ENCODE data around the gene FASTKD3.

Gene FASTKD3

DNA sequence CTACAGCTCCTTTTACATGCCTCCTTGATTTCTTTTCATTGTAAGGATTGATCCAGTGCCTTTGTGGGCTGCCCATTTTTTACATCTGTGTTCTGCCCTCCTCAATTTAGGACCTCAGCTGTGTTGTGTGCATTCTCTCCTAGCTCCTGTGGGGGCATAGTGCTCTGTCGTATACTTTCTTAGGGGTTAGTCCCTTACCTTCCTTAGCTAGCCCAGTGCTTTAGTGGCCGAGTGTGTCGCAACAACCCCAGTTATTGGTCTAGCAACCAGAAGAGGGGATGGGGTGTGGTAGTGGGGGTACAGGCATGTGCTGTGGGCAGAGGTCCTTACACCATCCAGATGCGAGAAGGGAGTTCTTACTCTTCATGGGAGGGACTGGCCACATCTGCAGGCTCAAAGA lies 12.3 kb upstream of the FASTKD3 start:
- no peak for DNase-seq

DNA sequence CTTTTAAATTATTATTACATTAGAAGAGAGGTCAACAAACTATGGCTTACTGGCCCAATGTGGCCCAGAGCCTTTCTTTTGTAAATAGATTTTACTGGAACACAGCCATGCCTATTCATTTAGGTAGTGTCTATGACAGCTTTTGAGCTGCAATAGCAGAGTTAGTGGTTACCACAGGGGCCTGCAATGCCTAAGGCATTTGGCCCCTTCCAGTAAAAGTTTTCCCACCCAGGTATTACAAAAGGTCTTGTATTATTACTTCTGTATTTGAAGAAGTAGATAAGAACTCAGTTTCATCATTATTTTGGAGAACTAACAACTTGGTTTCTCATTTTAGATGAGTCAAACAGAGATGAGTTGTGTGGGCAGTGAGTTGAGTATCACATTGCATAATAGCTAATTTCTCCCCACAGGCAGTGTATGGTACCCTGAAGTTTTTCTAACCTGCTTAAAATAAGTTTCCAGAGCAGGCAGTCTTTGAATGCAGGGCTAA lies 9.6 kb upstream of the FASTKD3 start:
- no peak for DNase-seq

- DNase-seq = no peak
These were observed 9.0 kb upstream of the FASTKD3 start for GRCh38 chr5:7877851-7878250.

DNA sequence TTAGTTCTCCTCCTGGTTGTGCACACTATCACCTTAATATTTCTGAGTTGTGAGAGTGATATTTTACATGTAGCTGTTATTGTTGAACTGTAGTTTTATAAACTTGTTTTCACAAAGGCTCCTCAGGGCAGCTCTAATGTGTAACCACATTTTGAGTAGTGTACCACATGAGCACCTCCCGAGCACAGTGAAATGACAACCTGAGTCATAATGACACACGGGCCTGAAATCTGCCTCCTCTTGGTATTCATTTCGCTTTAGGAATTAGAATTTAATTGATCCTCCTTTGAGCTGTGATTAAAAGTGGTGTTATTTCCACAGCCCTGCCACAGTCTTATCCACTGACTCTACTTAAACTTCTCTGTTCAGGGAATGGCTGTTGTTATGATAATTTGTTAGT lies 8.0 kb upstream of the FASTKD3 start:
- DNase-seq = no peak

DNA sequence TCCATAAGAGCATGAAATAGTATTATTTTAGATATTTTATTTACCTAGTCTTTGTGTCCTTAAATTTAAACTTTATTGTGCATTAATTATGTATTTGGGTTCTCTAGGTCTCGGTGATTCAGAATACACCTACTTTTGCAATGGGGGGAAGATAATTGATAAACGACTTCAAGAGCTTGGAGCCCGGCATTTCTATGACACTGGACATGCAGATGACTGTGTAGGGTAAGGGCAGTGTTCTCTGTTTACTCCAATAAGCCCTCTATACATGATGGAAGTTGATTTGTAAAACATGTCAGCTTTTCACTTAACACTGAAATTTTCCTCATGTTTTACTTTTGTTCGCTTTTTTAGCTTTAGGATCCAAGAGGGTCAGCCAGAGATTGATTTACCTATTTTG lies 6.3 kb upstream of the FASTKD3 start:
- no peak for DNase-seq

DNA sequence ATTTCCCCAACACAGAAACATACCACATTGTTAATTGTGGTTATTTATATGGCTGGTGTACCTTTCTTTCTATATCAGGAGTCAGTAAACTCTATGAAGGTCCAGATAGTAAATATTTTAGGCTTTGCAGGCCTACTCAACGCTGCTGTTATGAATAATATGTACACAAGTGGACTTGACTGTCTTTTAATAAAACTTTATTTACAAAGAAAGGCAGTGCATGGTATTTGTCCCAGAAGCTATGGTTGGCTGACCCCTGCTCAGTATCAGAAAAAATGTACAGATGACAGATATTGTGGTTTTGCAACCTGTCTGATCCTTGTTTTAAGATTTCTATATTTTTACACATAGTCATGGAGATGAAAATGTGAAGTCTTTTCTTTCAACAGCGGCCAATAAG lies 5.8 kb upstream of the FASTKD3 start:
- no peak for DNase-seq

- no peak for DNase-seq
These were observed 4.4 kb upstream of the FASTKD3 start for GRCh38 chr5:7873216-7873615.

DNA sequence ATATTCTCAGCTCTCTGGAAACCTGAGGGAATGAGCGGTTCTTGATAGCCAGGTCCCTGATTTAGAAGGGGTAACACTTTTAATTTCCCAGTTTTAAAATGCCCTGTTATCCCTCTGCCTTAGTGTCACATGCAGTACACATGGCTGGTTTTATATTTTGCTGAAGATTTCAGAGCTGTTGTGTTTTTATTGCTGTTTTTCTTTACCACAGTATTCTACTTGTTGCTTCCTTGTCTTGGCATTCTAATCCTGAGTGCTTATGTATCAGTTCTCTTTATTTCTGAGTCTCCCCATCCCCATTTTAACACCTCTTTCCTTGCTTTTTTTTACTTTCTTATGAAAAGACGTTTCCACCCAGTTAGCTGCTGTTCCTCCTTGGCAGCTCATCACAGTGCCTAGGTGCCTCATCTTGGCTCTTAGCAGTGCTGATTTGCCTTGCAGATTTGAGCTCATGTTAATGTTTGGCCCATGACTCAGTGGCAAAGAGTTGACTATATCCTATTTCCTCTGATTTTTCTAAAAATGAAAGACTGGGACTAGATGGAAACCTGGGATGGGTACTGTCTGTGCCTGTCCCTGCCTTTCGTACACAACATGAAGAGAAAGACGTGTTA lies 3.8 kb upstream of the FASTKD3 start:
- DNase-seq = no peak

DNA sequence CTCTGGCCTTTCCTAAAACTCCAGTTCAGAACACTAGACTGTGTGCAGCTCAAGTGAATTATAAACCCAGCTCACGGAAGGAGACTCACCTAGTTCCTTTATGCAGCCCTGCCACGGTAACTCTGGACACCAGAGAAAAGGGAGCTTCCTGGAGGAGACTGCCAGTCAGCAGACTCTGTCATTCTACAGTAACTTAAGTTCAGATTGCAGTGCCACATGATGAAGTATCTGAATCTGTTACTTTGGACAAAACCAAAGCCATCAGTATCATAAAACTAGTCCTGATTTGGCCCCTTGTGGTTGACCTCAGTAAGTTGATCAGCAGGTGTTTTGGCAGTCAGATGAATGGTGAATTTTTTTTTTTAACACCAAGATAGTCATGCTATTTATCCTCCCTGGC lies 2.8 kb upstream of the FASTKD3 start:
- DNase-seq = no peak

DNA sequence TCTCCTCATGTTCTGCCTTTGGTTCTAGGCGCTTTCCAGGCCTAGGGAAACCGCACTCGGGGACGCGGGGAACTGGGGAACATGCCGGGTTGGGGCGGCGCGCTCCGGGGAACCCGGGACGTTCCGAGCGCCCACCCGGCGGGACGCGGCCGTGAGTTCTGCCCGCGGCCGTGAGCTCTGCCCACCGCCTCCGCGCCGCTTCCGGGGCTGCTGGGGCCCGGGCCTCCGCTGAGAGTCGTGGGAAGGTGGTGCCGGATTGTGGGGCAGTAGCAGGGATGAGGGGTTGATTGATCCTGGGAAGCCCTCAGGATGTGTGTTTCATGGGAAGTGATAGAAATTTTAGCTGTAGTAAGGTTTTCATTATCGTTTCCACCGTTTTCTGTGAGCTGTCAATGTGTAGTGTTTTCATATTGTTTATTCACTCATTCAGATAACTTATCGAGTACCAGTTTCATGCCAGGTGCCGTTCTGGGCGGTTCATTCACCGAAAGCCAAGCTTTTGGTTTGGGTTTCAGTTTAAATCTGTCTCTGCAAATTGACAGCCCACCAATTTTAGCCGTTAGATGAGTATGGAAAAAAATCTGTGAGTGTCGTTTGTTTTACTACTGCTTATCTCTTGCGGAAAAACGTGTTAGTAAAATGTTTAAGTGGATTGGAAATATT lies 774 bp upstream of the FASTKD3 start:
- DNase-seq = no peak

DNA sequence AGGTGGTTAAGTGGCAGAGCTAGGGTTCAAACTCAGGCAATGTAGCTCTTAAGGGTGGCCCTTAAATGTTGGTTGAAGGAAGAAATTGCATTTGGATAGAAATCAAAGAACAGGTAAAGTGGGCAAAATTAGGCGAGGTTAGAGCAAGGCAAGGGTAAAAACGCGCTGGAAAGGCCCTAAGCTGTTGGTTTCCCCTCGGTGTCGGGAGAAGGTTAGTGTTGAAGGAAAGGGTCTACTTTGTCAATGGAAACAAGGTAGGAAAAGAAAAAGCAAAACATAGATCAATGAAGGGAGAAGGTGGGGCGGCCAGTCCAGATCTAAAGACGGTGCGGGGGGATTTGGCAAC lies 431 bp downstream of the FASTKD3 start:
- DNase-seq = no peak

- no peak for DNase-seq
These were observed 1.6 kb downstream of the FASTKD3 start for GRCh38 chr5:7867260-7867659.

GRCh38 chr5:7866196-7866595 lies 2.6 kb downstream of the FASTKD3 start:
- no peak for DNase-seq

DNA sequence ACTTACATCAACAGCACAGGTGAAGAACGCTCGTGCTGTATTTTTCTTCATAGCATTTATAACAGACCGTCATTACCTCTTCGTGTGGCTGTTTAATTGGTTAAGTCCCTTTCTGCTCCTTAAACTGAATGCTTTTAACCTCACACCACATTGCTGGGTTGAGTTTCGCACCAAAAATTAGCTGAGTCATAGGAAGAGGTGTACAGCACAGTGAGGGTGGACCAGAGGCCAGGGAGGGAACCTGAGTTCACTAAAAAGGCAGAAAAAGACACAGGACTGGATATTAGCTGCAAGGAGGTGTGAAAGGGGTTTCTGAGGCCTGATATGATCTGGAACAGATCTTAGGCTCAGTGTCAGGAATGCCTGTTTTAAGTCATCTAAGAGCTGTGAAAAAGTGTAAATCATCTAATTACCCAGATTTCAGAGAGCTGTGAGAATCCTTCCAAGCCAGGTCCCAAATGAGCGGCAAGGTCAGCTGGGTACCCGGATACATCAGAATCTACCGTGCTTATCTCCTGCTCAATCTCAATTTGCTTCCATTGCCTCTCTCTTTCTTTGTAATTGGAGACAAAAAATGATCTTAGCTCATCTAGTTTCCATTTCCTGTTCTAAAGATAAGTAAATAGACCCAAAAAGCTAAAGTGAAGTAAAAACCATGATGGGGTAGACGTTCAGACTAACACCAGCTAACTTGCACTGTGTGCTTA lies 10.8 kb downstream of the FASTKD3 start:
- no peak for DNase-seq

DNA sequence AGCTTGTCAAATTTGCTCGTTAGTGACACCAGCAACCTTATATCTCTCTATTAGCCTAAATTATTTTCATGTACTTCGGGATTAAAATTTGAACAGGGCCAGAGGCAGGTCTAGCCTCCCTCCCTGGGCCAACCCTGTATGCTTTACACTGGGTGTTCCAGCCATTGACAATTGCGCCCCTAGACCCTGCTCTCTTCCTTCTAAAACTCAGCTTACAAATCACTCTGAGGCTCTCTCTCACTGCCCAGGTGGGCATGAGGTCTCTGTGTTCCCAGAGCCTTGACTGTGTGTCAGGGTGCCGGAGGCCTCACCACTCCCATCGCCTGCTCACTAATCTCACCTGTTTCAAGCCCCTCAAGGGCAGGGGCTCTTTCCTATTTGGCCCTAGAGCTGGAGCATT lies 11.5 kb downstream of the FASTKD3 start:
- DNase-seq = no peak

DNA sequence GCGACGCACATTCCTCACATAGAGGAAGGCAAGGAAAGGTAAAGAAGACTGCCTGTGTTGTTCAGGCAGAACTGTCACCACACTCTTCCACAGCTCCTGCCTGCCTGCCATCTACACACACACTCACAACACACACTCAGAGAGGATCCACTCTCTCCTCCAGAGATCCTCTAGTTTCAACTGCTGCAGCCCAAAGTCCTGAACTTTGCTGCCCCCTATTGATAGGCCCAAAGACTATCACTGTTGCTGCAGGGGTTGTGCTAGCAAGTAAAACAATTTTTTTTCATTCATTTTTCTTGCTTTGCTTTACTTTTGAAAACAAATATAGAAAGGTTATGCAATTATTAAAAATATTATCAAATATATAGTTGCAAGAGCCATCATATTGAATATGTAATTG lies 12.0 kb downstream of the FASTKD3 start:
- DNase-seq = peak; percentile 17

DNA sequence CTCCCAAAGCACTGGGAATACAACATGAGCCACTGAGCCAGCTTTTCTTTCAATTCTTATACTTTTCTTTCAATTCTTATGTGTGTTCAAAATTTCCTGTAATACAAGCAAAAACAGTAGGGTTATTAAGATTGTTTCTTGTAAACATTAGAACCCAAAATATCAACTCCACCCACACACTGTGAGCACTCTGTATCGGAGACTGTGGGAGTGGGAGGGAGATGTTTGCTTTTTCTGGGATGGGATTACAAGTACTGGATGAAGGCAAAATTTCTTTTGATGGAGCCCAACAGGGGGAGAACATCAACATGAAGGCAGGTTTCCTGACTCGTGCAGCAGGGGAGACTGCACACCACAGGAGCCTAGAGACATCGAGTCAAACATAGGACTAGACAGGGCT lies 13.2 kb downstream of the FASTKD3 start:
- no peak for DNase-seq

- no peak for DNase-seq
These were observed 15.8 kb downstream of the FASTKD3 start for GRCh38 chr5:7852988-7853387.

GRCh38 chr5:7852542-7852941 lies 16.3 kb downstream of the FASTKD3 start:
- no peak for DNase-seq

- no peak for DNase-seq
These were observed 17.1 kb downstream of the FASTKD3 start for GRCh38 chr5:7851617-7852289.

- DNase-seq = no peak
These were observed 17.6 kb downstream of the FASTKD3 start for GRCh38 chr5:7851240-7851592.

DNA sequence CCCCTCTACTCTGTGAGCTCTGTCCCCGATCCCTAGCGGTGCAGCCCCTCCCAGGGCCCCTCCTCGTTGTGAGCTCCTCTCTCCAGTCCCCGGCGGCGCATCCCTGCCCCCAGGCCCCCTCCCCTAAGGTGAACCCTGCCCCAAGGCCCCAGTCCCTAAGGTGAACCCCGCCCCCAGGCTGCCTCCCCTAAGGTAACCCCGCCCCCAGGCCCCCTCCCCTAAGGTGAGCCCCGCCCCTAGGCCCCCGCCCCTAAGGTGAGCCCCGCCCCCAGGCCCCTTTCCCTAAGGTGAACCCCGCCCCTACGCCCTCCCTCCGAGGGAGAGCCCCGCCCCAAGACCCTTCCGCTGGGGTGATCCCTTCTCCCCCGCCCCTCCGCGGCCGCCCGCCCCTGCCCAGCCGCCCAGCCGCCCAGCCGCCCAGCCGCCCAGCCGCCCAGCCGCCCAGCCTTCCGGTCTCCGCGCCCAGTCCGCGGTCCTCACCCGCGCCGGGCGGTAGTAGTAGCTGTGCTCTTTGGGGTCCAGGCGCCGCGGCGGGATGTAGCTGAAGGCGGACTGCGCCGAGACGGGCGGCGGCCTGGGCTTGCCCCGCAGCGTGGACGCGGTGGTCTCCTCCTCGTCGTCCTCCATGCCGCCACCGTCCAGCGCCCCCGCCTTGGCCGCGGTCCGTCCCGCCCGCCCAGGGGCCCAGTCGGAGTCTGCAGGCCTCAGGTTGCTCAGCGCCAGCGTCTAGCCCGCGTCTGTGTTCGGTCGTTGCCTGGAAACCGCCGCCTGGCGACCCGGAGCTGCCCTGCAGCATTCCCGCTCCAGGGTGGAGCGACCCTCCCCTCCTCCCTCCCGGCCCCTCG lies 18.2 kb downstream of the FASTKD3 start, which contains the start of gene CFAP90:
Gene CFAP90 (minus strand): TSS at position 739 of the 845 bp plus-strand sequence. CDS start 112 bp downstream, at position 627.
- DNase-seq = no peak

Data from NCI-H187 treated with DMSO at 0.1 percent for 48 hours (cell line).